ENCODE data around the gene BARHL1. TPM values are rescaled to one million over a fixed set of nuclear protein-coding genes. Genes with fewer than 3 reads are reported as not detected.

Gene BARHL1
- total RNA-seq, 2 donors from 2014 or later: not detected

- ATAC-seq (ENCODE audit: insufficient number of reproducible peaks, low FRiP score, low read depth) (no peak), DNase-seq (ENCODE audit: low spot score) (no peak)
- H3K9me3 ChIP-seq: no peaks in the 10 kb centered on the region
- no peaks in the 10 kb centered on the region for H3K4me1 ChIP-seq (ENCODE audit: control insufficient read depth in 1 of 2, low read depth in 2 of 2)
- H3K27ac ChIP-seq: no peak overlapping the region
- H3K36me3 ChIP-seq: no peaks in the 10 kb centered on the region
- H3K27me3 ChIP-seq (replicated peaks; ENCODE audit: insufficient read depth): no peaks in the 10 kb centered on the region
- no peak overlapping the region for H3K4me3 ChIP-seq
- no peak for TF ChIP-seq CTCF (IDR thresholded peaks at IDR 0.05)
These were observed 26.2 kb upstream of the BARHL1 start for GRCh38 chr9:132556235-132556634.

GRCh38 chr9:132556714-132557113, 25.7 kb upstream of the BARHL1 start:
- no peak overlapping the region for H3K4me3 ChIP-seq
- H3K4me1 ChIP-seq (ENCODE audit: control insufficient read depth in 1 of 2, low read depth in 2 of 2): no peaks in the 10 kb centered on the region
- DNase-seq (ENCODE audit: low spot score): no peak
- H3K36me3 ChIP-seq: no peaks in the 10 kb centered on the region
- H3K27ac ChIP-seq: no peak overlapping the region
- ATAC-seq (ENCODE audit: insufficient number of reproducible peaks, low FRiP score, low read depth): no peak
- no peaks in the 10 kb centered on the region for H3K9me3 ChIP-seq
- no peak for TF ChIP-seq CTCF (IDR thresholded peaks at IDR 0.05)
- no peaks in the 10 kb centered on the region for H3K27me3 ChIP-seq (replicated peaks; ENCODE audit: insufficient read depth)

- Histone ChIP-seq H3K27me3 (replicated peaks; ENCODE audit: insufficient read depth) (no peaks in the 10 kb centered on the region), H3K9me3 (no peaks in the 10 kb centered on the region), H3K4me3 (no peak overlapping the region), H3K27ac (no peak overlapping the region), H3K4me1 (ENCODE audit: control insufficient read depth in 1 of 2, low read depth in 2 of 2) (no peaks in the 10 kb centered on the region), H3K36me3 (no peaks in the 10 kb centered on the region)
- ATAC-seq (ENCODE audit: insufficient number of reproducible peaks, low FRiP score, low read depth) (no peak), DNase-seq (ENCODE audit: low spot score) (no peak)
- TF ChIP-seq CTCF (IDR thresholded peaks at IDR 0.05): no peak
These were observed 25.2 kb upstream of the BARHL1 start for GRCh38 chr9:132557159-132557558.

GRCh38 chr9:132559711-132560110, 22.7 kb upstream of the BARHL1 start:
- H3K4me1 ChIP-seq (ENCODE audit: control insufficient read depth in 1 of 2, low read depth in 2 of 2): no peaks in the 10 kb centered on the region
- no peak for TF ChIP-seq CTCF (IDR thresholded peaks at IDR 0.05)
- ATAC-seq (ENCODE audit: insufficient number of reproducible peaks, low FRiP score, low read depth) (no peak), DNase-seq (ENCODE audit: low spot score) (no peak)
- H3K36me3 ChIP-seq: no peaks in the 10 kb centered on the region
- no peak overlapping the region for H3K27ac ChIP-seq
- H3K4me3 ChIP-seq: no peak overlapping the region
- H3K9me3 ChIP-seq: no peaks in the 10 kb centered on the region
- no peaks in the 10 kb centered on the region for H3K27me3 ChIP-seq (replicated peaks; ENCODE audit: insufficient read depth)

- no peak overlapping the region for H3K27ac ChIP-seq
- no peaks in the 10 kb centered on the region for H3K27me3 ChIP-seq (replicated peaks; ENCODE audit: insufficient read depth)
- no peaks in the 10 kb centered on the region for H3K9me3 ChIP-seq
- no peaks in the 10 kb centered on the region for H3K36me3 ChIP-seq
- DNase-seq (ENCODE audit: low spot score) (no peak), ATAC-seq (ENCODE audit: insufficient number of reproducible peaks, low FRiP score, low read depth) (no peak)
- TF ChIP-seq CTCF (IDR thresholded peaks at IDR 0.05): no peak
- H3K4me1 ChIP-seq (ENCODE audit: control insufficient read depth in 1 of 2, low read depth in 2 of 2): no peaks in the 10 kb centered on the region
- no peak overlapping the region for H3K4me3 ChIP-seq
These were observed 21.7 kb upstream of the BARHL1 start for GRCh38 chr9:132560616-132561202.

Data from thoracic aorta (tissue), 2 donors.